DMS 273 treated with DMSO at 0.1 percent for 48 hours (cell line): Measurements from ENCODE around the gene CACNA2D4.
"Not testable (repeated sequence)": the region's sequence is repeated elsewhere in the genome, so short reads cannot be mapped to it uniquely, and the experiment has no call there.

Source experiments
- DNase-seq: peaks from one replicate; lab custom pipeline; 2025; lab: John Stamatoyannopoulos, UW

CACNA2D4 gene

DNA sequence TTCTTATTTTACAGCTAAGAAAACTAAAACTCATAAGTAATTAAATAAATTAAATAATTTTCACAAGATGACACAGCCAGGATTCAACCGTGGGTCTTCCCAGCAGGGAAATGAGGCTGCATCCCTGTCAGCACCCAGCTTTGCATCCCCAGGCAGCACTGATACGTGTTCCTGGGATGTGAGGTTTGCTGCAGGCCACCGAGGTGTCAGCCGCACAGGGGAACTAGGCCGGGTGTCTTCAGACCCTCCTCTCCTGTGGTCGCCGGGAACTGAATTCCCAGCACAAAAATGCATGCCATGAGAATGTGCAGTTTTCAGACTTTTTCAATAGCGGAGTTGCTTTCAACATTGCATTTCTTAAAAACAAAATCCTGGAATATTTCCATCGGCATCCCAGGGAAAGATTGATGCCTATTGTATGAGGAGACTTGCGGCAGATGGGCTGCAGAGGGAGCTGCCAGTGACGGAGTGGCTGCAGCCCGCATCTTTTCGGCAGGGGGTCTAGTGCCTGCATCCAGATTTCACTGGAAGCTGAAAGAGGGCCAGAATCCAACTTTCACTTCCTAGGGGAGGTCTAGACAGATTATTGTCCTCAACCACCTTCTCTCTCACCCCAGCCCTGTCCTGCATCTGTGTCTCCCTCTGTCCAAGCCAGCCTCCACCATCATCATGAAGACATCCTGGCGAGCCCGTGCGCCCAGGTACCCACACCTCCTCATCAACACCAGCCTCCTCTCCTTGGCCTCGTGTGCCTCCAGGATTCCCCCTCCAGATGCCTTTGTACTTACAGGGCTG is 85.5 kb downstream of the CACNA2D4 start:
- DNase-seq = no peak

GRCh38 chr12:1830981-1831963 is 87.2 kb downstream of the CACNA2D4 start:
- DNase-seq = no peak

- no peak for DNase-seq
Observed at GRCh38 chr12:1830401-1830845, 88.0 kb downstream of the CACNA2D4 start.

GRCh38 chr12:1829306-1829900 is 89.0 kb downstream of the CACNA2D4 start:
- DNase-seq = no peak

- no peak for DNase-seq
Observed at GRCh38 chr12:1828856-1829255, 89.6 kb downstream of the CACNA2D4 start.

DNA sequence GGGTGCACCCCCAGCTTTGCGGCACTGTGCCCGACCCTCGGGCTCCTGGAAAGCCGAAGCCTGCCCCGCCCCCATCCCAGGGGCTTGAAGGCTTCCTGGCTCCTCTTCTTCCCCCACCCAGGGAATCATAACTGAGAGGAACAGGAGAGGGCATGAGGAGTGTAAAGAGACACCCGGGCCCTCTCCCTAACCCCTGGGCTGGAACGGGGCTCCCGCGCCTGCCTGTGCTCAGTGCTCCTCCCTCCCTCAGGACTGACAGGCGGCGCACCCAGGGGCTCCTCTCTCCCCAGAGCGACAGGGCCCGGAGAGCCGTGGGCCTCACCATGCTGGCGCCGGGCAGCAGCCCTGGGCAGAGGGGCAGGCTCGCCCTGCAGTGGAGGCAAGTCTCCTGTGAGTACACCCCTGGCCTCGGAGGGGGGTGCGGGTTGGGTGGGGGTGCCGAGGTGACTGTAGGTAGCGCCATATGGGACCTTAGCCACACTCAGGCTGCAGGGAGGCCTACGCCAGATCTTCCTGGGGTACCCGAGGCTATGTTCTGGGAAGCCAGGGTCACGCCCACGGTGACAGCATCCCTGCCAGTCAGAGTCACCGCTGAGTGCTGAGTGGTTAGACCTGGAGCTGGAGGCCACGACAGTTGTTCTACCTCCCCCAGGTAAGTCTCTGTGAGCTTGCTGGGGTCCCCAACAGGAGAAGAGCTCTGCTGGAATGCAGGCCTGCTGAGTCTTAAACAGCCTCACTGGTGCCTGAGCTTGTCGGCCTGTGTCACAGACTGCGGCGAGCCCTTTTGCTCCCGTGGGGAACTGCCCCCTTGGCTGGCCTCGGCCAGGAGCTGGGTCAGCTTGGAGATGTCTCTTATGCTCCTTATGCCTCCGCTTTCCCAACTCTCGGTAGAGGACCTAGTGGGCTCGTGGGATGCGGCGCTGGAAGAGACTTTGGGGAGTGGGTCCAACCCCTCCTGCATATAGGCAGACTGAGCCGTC is 90.3 kb downstream of the CACNA2D4 start:
- DNase-seq = no peak

DNA sequence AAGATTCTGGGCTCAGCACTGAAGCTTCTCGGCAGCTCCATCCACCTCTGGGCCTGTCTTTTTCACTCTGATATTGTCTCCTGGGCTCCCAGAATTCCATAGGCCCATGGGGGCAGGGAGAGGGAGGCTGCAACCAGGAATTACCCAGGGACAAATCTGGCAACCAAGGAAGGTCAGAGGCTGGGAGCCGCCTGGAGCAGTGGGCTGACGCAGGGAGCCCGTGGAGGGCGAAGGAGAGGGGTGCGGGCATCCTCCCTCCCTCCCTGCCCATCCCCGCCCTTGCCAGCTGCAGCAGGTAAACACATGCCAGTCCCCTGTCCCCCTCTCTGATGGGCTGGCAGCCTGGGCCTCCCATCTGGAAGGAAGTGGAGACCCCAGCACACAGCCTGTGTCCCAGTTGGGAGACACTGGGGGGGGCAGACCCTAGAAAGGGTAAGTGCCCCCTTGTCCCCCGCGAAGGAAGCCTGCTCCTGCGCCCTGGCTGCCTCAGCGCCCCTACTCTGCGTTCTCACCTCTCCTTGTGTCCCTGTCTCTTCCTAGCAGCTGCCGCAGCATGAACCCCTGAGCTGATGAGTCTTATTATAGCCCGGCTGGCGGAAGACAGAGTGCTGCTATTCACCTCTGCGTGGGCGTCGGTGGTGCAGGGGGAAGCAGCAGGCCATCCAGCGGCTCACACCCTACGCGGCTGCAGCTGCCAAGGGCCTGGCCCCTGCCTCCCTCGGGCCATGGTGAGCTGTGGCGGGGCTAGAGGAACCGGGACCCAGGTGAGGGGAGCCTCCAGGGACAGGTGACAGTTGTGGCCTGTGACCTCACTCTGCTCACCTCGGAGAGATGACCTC is 91.4 kb downstream of the CACNA2D4 start:
- DNase-seq = no peak

- DNase-seq = no peak
Observed at GRCh38 chr12:1826401-1826800, 92.1 kb downstream of the CACNA2D4 start.

DNA sequence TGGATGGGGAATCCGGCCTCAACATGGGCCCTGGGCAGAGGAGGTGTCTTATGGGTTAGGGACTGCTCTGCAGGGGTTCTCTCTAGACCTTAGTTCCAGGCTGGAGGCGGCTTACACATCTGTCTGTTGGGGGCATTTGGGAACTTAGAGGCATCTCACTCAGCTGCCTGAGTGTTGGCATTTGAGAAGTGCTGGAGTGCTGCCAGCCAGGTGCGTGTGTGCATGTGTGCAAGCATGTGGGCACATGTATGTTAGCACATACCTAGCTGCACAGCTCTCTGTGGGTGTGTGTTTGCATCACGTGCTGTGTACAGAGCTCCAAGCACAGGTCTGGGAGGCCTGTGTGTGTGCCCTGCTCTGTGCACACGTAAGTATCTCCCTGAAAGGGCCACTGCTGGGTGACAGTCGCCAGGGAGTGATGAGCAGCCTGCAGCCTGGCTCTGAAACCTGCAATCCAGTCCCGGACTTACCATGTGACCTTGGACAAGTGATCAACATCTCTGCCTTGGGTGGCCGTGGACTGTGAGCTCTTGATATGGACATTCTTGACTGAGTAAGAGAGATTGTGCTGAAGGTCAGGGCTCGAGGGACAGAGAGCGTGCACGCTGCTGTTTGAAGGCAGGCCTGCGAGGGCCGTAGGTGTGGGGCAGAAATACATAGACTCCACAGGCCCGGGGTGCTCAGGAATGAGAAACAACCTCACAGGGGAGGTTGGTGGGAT is 92.9 kb downstream of the CACNA2D4 start:
- DNase-seq = no peak

- no peak for DNase-seq
Observed at GRCh38 chr12:1823237-1823636, 95.2 kb downstream of the CACNA2D4 start.

- DNase-seq = no peak
Observed at GRCh38 chr12:1822699-1823098, 95.8 kb downstream of the CACNA2D4 start.

- no peak for DNase-seq
Observed at GRCh38 chr12:1821805-1822204, 96.6 kb downstream of the CACNA2D4 start.

GRCh38 chr12:1820896-1821291 is 97.6 kb downstream of the CACNA2D4 start:
- no peak for DNase-seq

DNA sequence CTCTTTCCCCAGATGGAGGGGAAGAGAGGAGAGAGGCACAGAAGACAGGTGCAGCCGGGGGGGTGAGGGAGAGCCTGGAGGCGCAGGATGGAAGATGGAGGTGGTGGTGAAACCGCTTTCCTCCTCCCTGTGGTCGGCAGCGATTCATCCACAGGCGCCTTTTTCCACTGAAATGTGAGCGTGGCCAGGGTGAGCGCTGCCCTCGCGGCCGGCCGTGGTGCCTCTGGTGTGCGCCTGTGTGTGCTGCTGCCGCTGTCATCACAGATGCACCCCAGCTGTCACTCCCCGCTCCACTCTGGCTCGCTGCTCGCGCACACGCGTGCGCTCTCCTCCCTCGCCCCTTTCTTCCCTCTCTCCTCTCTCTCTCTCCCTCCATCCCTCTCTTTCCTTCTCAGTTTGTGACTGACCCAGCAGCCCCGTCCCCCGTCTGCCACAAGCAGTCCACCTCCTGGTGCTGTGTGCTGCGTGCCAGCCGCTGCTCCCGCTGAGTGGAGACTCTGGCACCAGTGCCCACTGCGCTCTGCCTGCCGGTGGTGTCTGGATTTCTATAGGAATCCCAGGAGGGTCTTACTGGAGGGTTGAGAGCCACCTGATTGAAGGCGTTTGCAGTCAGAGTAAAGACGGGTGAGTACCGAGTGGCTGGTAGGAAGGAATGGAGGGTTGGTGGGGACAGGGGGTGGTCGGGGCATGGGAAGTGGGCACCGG is 98.1 kb downstream of the CACNA2D4 start, which contains the start of gene LRTM2:
LRTM2 (plus strand) TSS at position 375 of the 705 bp plus-strand sequence. CDS start 7,584 bp downstream, outside the sequence.
- no peak for DNase-seq

- DNase-seq = no peak
Observed at GRCh38 chr12:1819571-1819970, 98.9 kb downstream of the CACNA2D4 start.

- DNase-seq = no peak
Observed at GRCh38 chr12:1819050-1819449, 99.4 kb downstream of the CACNA2D4 start.

GRCh38 chr12:1817928-1818327 is 100.5 kb downstream of the CACNA2D4 start:
- not testable (repeated sequence) for DNase-seq

GRCh38 chr12:1816730-1817348 is 101.6 kb downstream of the CACNA2D4 start:
- no peak for DNase-seq
